Progenitor cell of endocrine pancreas (in vitro differentiated cells): Measurements from ENCODE around the gene NBDY. TPM values are rescaled to one million over a fixed set of nuclear protein-coding genes. Genes with fewer than 3 reads are reported as not detected.
"Not testable (repeated sequence)": the region's sequence is repeated elsewhere in the genome, so short reads cannot be mapped to it uniquely, and the experiment has no call there.

Experiments
- DNase-seq: peaks from one replicate; pipeline ENCODE4 v3.0.0; 2021; ENCODE audit warnings: low spot score; ENCODE audit not compliant: unreplicated experiment
- H3K27ac Mint-ChIP-seq: 2 replicates; pipeline ENCODE4 v1.8.0; 2021; ENCODE audit warnings: mild to moderate bottlenecking, moderate library complexity, mixed read lengths
- H3K27me3 Mint-ChIP-seq: 2 replicates; pipeline ENCODE4 v1.8.0; 2021; ENCODE audit warnings: mixed read lengths
- H3K36me3 Mint-ChIP-seq: 2 replicates; pipeline ENCODE4 v1.8.0; 2022; ENCODE audit warnings: mixed read lengths; ENCODE audit not compliant: insufficient read depth
- H3K4me1 Mint-ChIP-seq: 2 replicates; pipeline ENCODE4 v1.8.0; 2021; ENCODE audit warnings: low read depth, mixed read lengths
- H3K4me3 Mint-ChIP-seq: 2 replicates; pipeline ENCODE4 v1.8.0; 2021; ENCODE audit warnings: low read depth, mild to moderate bottlenecking, moderate library complexity, mixed read lengths
- H3K9me3 Mint-ChIP-seq: 2 replicates; pipeline ENCODE4 v1.8.0; 2021; ENCODE audit warnings: low read depth, mixed read lengths
- CTCF ChIP-seq: fragments of 200-600 bp; sonication (generic); IDR thresholded peaks from one replicate; pipeline ENCODE4 v1.5.0; 2021; ENCODE audit warnings: antibody characterized with exemption, mild to moderate bottlenecking; ENCODE audit not compliant: unreplicated experiment
- total RNA-seq: library from RNA; stranded (reverse); gene quantifications from 2 replicates; pipeline ENCODE4 v1.2.1, GENCODE V29; 2021

Gene NBDY
- total RNA-seq, 1 donor from 2014 or later: 49.3 TPM

DNA sequence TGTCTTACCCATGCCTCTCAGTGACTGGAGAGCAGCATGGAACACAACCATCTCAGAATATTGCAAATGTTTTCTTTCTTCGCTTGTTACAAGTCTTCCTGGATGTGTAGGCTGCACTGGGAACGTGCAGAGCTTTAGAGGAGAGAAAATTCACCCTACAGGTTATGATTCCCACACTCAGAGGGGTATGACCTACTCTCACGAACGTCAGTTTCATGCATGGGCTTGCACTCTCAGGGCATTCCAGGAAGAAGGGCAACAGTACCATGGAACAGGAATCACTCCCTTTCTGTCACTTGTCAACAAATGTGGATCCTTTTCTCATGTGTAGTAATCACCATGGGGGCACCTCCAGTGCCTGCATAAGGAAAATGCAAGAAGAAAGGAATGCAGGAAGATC is 75.8 kb downstream of the NBDY start:
- Mint-ChIP-seq H3K9me3 (peaks cover 23% of the 10 kb centered on the region), H3K27me3 (no peaks in the 10 kb centered on the region), H3K4me3 (no peak overlapping the region), H3K27ac (no peak overlapping the region), H3K4me1 (peaks cover 1% of the 10 kb centered on the region), H3K36me3 (peaks cover 15% of the 10 kb centered on the region)
- no peak for TF ChIP-seq CTCF
- no peak for DNase-seq

DNA sequence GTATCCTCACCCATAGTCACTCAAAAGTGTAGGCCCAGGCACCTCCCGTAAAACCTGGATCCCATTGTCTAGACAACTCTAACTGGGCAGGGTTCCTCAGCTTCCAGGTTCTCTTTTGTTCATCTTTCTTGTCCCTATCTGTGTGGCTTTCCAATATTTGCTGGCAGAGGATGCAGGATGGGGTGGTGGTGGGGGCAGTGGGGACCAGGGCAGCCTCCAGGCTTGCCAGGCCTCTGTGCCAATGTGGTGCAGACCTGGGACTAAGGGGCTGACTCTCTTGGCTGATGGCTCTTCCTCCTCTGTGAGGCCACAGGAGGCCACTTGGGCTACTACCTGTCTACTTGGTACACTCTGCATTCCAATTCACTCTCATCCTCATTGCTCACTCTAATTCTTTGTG is 76.4 kb downstream of the NBDY start:
- Mint-ChIP-seq H3K27ac (no peak overlapping the region), H3K36me3 (peaks cover 19% of the 10 kb centered on the region), H3K9me3 (peaks cover 28% of the 10 kb centered on the region), H3K4me1 (peaks cover 6% of the 10 kb centered on the region), H3K4me3 (no peak overlapping the region), H3K27me3 (no peaks in the 10 kb centered on the region)
- no peak for TF ChIP-seq CTCF
- no peak for DNase-seq

- DNase-seq, H3K27me3 Mint-ChIP-seq, H3K4me3 Mint-ChIP-seq: not testable (repeated sequence)
- H3K36me3 Mint-ChIP-seq: peaks cover 20% of the 10 kb centered on the region
- peaks cover 30% of the 10 kb centered on the region for H3K9me3 Mint-ChIP-seq
- peaks cover 12% of the 10 kb centered on the region for H3K4me1 Mint-ChIP-seq
- H3K27ac Mint-ChIP-seq: peak overlapping the region; percentile 8
These were observed 77.1 kb downstream of the NBDY start for GRCh38 chrX:56806176-56806575.

DNA sequence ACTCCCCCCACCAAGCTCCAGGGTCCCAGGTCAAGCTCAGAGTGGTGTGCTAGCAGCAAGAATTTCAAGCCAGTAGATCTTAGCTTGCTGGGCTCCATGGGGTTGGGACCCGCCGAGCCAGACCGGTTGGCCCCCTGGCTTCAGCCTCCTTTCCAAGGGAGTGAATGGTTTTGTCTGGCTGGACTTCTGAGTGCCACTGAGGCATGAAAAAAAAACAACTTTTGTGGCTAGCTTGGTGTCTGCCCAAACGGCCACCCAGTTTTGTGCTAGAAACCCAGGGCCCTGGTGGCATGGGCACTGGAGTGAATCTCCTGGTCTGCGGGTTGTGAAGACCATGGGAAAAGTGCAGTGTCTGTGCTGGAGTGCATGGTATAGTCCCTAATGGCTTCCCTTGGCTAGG is 82.6 kb downstream of the NBDY start:
- H3K27me3 Mint-ChIP-seq: no peaks in the 10 kb centered on the region
- H3K4me3 Mint-ChIP-seq: no peak overlapping the region
- peaks cover 17% of the 10 kb centered on the region for H3K36me3 Mint-ChIP-seq
- no peak for TF ChIP-seq CTCF
- DNase-seq: no peak
- H3K9me3 Mint-ChIP-seq: peaks cover 37% of the 10 kb centered on the region
- no peak overlapping the region for H3K27ac Mint-ChIP-seq
- H3K4me1 Mint-ChIP-seq: peaks cover 16% of the 10 kb centered on the region

DNA sequence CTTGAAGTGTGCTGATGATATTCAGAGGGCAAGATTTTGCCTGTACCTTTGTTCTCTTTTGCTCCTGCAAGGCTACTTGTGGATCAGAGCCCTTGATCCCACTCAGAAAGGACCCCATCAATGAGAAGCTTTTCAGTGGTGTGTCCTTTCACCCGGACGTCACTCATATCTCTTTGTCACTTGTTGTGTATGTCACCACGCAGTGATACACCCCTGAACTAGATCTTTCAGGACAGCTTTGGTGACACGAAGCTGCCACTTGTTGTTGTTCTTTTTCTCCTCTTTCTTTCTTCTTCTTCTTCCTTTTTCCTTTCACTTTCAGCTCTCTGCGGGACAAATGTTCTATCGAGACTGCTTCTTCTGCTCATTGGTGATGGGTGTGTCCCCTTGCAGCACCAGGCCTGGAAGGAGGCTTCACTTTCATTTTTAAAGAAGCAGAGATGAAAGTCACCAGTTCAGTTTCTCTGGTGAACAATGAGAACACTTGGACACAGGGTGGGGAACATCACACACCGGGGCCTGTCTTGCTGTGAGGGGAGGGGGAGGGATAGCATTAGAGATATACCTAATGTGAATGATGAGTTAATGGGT is 83.6 kb downstream of the NBDY start:
- Mint-ChIP-seq H3K4me1 (peaks cover 16% of the 10 kb centered on the region), H3K4me3 (no peak overlapping the region), H3K27ac (peak overlapping the region; percentile 68), H3K9me3 (peaks cover 32% of the 10 kb centered on the region), H3K36me3 (peaks cover 14% of the 10 kb centered on the region), H3K27me3 (no peaks in the 10 kb centered on the region)
- no peak for TF ChIP-seq CTCF
- DNase-seq: no peak

DNA sequence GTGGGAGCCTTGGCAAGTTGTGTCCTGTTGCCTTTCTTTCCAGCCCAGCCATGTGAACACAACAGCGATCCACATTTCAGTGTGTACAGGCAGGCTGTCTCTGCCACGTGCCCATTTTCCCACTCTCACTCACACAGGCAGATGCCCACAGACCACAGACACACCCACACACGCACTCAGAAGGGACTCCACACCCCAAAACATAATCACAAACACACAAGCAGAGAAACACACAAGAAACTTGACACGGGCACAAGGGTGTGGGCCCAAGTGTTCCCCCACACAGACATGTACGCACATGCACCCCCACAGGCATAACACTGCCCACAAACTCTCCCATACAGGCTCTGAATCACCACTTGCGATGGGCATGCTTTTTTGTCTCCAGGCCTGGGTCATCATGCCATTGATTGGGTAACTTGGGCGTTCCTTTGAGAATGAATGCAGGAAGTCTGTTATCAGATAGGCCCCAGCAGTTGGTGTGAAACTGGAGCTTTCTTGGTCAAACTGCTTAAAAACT is 84.3 kb downstream of the NBDY start:
- Mint-ChIP-seq H3K9me3 (peaks cover 30% of the 10 kb centered on the region), H3K36me3 (peaks cover 13% of the 10 kb centered on the region), H3K4me1 (peaks cover 16% of the 10 kb centered on the region), H3K4me3 (no peak overlapping the region), H3K27me3 (no peaks in the 10 kb centered on the region), H3K27ac (peak overlapping the region; percentile 70)
- no peak for TF ChIP-seq CTCF
- DNase-seq: no peak
